NCI-H69 (cell line): ENCODE results near the gene TRMT10A.
"Not testable (repeated sequence)": the region's sequence is repeated elsewhere in the genome, so short reads cannot be mapped to it uniquely, and the experiment has no call there.

ENCODE experiments used
- DNase-seq: peaks from one replicate; lab custom pipeline; 2025; lab: John Stamatoyannopoulos, UW

TRMT10A gene

GRCh38 chr4:99540277-99540939 is 23.4 kb downstream of the TRMT10A start:
- DNase-seq, result peak; percentile 30

- peak; percentile 1 for DNase-seq
Observed at GRCh38 chr4:99537674-99538073, 26.2 kb downstream of the TRMT10A start.

GRCh38 chr4:99536848-99537247 is 27.0 kb downstream of the TRMT10A start:
- peak; percentile 87 for DNase-seq

- peak; percentile 89 for DNase-seq
Observed at GRCh38 chr4:99536271-99536670, 27.6 kb downstream of the TRMT10A start.

- not testable (repeated sequence) for DNase-seq
Observed at GRCh38 chr4:99534699-99535098, 29.1 kb downstream of the TRMT10A start.

- no peak for DNase-seq
Observed at GRCh38 chr4:99529956-99530355, 33.9 kb downstream of the TRMT10A start.

- no peak for DNase-seq
Observed at GRCh38 chr4:99529228-99529627, 34.6 kb downstream of the TRMT10A start.

- no peak for DNase-seq
Observed at GRCh38 chr4:99518601-99519295, 45.1 kb downstream of the TRMT10A start.

- DNase-seq, result no peak
Observed at GRCh38 chr4:99510721-99511120, 53.1 kb downstream of the TRMT10A start, which contains the start of gene C4orf17. Gene C4orf17 (plus strand): TSS chr4:99511021. CDS start chr4:99513082, 2,061 bp downstream.

- no peak for DNase-seq
Observed at GRCh38 chr4:99507762-99508161, 56.1 kb downstream of the TRMT10A start.

- DNase-seq, result no peak
Observed at GRCh38 chr4:99507349-99507748, 56.5 kb downstream of the TRMT10A start.

GRCh38 chr4:99506781-99507180 is 57.1 kb downstream of the TRMT10A start:
- peak; percentile 63 for DNase-seq

- DNase-seq, result peak; percentile 62
Observed at GRCh38 chr4:99504804-99505502, 58.9 kb downstream of the TRMT10A start.
